ENCODE data around the gene RAI1.

RAI1 gene

DNA sequence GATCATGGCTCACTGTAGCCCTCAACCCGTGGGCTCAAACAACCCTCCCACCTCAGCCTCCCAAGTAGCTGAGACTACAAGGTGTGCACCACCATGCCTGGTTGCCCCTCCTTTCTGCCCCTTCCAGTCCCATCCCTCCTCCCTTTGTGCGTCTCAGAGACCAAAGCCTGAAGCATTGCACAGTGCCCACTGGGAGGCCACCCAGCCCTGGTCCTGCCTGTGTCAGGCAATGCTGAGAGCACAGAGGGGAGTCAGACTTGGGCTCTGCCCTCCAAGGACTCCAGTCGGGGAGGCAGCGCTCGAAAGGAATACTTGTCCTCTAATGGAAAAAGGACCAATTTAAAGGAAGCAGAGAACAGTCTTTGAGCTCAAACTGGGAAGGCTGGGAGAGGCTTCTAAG is 20.4 kb downstream of the RAI1 start:
- no peak for FAIRE-seq

- FAIRE-seq, result no peak
Measured at GRCh38 chr17:17702449-17703139, 21.3 kb downstream of the RAI1 start.

GRCh38 chr17:17703140-17703919 is 22.1 kb downstream of the RAI1 start:
- no peak for FAIRE-seq

GRCh38 chr17:17704931-17705330 is 23.7 kb downstream of the RAI1 start:
- no peak for FAIRE-seq

GRCh38 chr17:17706140-17707060 is 25.1 kb downstream of the RAI1 start:
- no peak for FAIRE-seq

DNA sequence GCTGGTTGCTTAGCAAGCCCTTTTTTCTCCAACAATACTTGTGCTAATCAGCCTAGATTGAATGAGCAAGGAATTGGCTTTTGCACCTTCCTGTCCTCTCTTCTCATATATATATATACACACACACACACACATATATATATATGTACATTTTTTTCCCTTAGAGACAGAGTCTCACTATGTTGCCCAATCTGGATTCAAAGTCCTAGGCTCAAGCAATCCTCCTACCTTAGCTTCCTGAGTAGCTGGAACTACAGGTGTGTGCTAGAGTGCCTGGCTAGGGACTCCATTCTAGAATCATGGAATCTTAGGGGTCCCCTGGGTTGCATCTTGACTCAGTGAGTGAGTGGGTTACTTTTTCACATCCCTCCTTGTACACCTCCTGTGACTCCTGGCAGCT is 27.0 kb downstream of the RAI1 start:
- FAIRE-seq, result no peak

DNA sequence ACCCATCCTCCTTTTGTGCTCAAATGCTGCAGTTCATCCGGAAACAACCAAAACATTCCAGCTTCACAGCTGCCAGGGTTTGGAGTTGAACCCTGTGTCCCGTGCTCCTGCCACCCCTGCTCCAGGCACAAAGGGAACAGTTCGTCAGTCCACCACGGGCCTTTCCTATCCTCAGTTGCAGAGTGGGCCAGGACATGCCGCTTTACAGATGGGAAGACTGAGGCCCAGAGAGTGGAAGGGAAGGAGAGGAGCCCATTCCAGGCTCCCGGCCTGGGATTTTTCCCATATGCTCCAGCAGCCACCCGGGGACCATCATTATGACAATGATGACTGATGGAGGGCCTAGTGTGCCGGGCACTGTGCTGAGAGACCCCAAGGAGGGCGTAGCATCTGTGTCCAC is 27.6 kb downstream of the RAI1 start:
- FAIRE-seq, result no peak

- FAIRE-seq, result no peak
Measured at GRCh38 chr17:17709815-17710321, 28.6 kb downstream of the RAI1 start.

- FAIRE-seq, result no peak
Measured at GRCh38 chr17:17710355-17710727, 29.1 kb downstream of the RAI1 start.

DNA sequence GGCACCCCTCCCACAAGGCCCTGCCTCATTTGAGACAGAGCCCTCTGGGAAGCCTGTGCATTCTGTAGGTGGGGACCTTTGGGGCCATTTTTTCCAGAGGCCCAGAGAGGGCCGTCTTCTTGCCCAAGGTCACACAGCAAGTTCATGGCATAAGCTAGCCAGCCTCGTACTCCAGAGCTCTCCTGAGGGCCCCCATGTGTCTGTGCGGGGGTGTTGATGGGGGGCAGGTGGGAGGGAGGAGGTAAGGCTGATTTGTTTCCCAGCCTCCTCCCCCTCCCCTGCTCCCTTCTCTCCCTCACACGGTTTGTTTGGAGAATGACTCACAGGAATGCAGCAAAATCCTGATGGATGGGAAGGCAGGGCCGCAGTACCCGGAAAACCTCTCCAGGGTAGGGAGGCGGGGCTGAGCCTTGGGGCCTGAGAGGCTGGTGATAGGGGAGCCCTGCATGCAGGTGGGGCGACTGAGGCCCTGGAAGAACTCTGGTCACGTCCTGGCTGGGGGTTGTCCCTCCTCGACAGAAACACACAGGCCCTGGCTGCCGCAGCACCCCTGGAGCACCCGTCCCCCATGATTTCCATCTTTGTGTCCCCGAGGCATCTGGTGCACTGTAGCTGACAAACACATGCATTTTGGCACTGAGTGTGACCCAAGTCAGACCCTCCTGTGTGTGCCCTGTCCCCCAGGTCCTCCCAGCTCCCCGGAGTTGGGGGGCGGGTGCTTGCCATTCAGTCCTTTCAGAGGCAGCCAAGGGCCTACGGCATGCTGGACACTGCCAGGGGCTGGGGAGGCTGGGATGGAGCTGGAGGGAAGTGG is 29.7 kb downstream of the RAI1 start:
- FAIRE-seq, result no peak

- no peak for FAIRE-seq
Measured at GRCh38 chr17:17711641-17712162, 30.4 kb downstream of the RAI1 start.

- FAIRE-seq, result no peak
Measured at GRCh38 chr17:17712268-17712924, 31.1 kb downstream of the RAI1 start.

DNA sequence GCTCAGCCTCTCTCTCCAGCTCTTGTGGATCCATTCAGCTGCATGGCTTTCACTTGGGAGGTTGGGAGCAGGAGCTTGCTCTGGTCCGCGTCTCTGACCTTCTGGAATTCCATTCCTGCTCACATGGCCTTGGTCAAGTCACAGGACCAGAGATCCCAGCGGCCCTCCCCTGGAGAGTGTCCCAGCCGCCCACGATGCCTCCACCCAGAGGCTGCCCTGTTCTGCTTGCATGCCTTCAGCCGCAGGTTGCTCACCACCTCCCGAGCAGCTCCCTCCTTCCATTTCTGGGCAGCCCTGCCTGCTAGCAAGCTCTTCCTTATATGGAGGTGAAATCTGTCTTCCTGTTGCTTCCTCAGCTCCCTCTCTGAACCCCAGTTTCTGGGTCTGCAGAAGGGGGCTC is 32.6 kb downstream of the RAI1 start:
- no peak for FAIRE-seq

DNA sequence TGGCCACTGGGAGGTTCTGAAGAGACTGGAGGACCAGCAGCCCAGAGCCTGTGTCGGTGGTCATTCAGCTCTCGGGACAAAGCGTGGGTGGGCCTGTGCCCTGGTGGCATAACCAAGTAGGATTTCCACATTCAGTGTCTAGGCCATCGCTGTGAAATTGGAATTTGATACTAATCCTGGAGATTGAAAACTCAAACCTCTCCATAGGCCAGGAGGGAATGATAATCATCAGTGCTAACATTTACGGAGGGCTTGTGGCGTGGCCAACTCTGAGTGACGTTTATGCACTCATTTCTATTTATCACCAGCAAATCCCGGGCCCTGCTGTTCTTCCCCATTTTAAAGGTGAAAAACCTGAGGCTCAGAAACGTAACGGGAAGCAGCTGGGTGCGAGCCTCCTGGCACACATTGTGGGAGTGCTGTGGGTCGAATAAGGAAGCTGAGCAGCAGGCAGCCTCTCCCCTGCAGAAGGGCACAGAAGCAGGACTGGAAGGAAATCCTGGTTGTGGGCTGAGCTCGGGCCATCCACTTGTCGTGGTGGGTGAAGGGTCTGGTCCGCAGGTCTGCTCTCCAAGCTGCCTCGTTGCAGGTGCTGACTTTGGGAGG is 33.1 kb downstream of the RAI1 start:
- FAIRE-seq, result no peak

- no peak for FAIRE-seq
Measured at GRCh38 chr17:17714879-17715278, 33.6 kb downstream of the RAI1 start.

GRCh38 chr17:17716837-17717523 is 35.7 kb downstream of the RAI1 start:
- no peak for FAIRE-seq

- no peak for FAIRE-seq
Measured at GRCh38 chr17:17718251-17718650, 37.0 kb downstream of the RAI1 start.

- FAIRE-seq, result no peak
Measured at GRCh38 chr17:17719199-17719940, 38.1 kb downstream of the RAI1 start.

DNA sequence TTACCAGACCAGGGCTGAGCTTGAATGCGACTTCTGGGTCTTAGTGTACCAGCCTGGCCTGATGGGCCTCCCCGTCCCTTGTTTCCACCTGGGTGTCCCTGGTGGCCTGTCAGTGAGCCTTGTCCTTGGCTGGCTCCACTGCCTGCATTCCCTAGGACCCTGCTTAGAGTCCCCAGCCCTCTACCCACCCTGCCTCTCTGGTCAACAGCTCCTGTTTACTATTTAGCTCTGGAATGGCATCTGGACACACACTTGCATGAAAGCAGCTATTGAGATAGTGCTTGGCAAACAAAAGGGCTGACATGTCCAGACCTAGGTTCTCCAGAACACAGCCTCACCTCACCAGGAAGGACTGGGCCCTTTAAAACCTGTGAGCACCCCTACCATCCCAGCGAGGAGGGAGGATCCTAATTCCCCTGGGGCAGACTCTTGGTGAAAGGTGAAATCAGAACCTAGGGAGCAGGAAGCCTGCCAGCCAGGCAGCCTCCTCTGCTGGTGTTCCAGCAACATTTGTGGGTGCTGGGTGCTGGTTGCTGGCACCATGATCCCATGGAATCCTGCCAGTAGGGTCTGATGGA is 38.8 kb downstream of the RAI1 start:
- FAIRE-seq, result no peak
